GM19193 (cell line): ENCODE data around the gene HECW1.

Experiments used
- POLR2A ChIP-seq: IDR thresholded peaks from 4 replicates; pipeline ENCODE4 v1.6.1; 2011; ENCODE audit not compliant: insufficient read depth, insufficient read length; ENCODE audit errors: extremely low read depth

The HECW1 gene

GRCh38 chr7:43495572-43495971 is 383.1 kb downstream of the HECW1 start:
- TF ChIP-seq POLR2A, result no peak

- no peak for TF ChIP-seq POLR2A
Observed at GRCh38 chr7:43496596-43496995, 384.1 kb downstream of the HECW1 start.

DNA sequence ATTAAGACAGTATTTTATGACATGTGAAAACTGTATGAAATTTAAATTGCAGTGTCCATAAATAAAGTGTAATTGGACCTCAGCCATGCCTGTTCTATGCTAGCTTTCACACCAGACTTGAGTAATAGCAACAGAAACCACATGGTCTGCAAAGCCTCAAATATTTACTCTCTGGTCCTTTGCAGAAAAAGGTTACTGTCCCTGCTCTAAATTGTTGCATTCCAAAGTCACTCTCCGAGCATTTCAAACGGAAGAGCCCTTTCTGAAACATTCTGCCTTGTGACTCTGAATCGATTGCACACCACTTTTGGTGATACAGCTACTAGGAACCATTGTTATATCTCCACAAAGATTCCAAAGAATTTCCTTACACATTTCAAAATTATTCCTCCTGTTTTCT is 389.4 kb downstream of the HECW1 start:
- TF ChIP-seq POLR2A, result no peak

- TF ChIP-seq POLR2A, result no peak
Observed at GRCh38 chr7:43502941-43503340, 390.5 kb downstream of the HECW1 start.

GRCh38 chr7:43505412-43505811 is 393.0 kb downstream of the HECW1 start:
- TF ChIP-seq POLR2A, result no peak

- no peak for TF ChIP-seq POLR2A
Observed at GRCh38 chr7:43506460-43506859, 394.0 kb downstream of the HECW1 start.

GRCh38 chr7:43508461-43508860 is 396.0 kb downstream of the HECW1 start:
- no peak for TF ChIP-seq POLR2A

GRCh38 chr7:43509906-43510305 is 397.5 kb downstream of the HECW1 start:
- TF ChIP-seq POLR2A, result no peak

DNA sequence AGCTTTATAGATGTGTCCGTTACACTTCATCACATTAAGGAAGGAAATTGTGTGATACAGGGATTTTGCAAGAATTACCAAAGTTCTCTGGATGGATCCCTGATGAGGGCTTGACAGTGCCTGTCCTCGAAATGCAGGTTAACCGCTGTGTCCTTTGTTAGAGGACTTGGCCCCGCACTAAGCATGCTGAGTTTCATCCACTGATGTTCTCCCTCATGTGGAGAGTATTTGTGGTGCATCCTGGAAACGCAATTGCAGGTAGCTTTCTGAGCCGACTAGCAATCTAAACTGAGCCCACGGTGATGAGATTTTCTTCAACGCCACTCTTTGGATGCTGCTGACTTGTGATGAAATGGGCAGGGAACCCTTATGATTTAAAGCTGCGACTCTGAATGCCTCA is 398.6 kb downstream of the HECW1 start:
- TF ChIP-seq POLR2A, result no peak

DNA sequence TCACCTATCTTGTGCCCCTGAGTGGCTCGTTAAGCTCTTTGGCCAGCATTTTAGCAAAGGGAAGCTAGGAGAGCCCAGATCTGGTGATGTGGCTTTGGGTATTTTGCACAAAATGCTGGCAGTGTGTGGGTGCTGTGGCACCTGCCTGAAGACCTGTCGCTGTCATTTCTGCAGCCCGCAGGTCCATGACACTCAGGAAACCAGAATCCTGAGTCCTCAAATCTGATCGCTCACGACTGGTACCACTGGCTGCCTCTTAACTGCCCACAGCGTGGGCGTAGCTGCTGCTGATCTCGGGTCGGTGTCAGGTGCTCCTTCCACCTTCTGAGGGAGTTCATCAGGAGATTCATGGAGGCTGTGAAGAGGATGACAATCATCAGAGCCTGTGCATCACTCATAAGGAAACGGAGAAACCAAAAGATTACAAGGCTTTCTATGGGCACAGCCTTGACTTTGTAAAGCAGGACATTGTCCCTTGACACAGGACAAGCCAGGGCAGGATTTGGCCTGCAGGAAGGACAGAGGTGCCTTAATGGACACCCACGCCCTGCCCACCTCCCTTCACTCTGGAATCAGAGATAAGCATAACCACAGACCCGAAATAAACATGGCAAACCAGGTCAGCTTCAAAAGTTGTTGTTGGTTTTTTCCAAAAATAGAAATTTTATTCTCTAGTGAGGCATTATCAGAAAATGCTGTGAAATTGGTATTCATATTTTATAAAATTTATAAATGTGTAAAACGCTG is 399.5 kb downstream of the HECW1 start:
- no peak for TF ChIP-seq POLR2A

GRCh38 chr7:43513251-43513650 is 400.8 kb downstream of the HECW1 start:
- TF ChIP-seq POLR2A, result no peak

GRCh38 chr7:43516581-43517342 is 404.3 kb downstream of the HECW1 start:
- no peak for TF ChIP-seq POLR2A

GRCh38 chr7:43517464-43517863 is 405.0 kb downstream of the HECW1 start:
- no peak for TF ChIP-seq POLR2A

DNA sequence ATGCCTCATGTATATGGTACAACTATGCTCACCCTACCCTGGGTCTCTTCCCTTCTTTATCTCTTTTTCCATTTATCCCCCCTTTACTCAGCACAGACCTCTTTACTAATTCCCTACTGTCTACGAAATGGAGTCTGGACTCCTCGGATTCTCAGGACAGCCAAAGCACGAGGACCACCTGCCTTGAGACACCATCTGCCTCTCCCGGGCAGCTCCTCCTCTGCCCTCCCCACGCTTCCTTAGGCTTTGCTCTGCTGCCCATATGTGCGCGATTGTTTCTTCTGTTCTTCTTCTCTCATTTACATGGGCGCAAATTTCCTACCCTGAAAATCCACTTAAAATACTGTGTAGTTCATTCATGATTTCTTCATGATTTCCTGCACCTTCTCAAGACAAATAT is 407.8 kb downstream of the HECW1 start:
- no peak for TF ChIP-seq POLR2A

DNA sequence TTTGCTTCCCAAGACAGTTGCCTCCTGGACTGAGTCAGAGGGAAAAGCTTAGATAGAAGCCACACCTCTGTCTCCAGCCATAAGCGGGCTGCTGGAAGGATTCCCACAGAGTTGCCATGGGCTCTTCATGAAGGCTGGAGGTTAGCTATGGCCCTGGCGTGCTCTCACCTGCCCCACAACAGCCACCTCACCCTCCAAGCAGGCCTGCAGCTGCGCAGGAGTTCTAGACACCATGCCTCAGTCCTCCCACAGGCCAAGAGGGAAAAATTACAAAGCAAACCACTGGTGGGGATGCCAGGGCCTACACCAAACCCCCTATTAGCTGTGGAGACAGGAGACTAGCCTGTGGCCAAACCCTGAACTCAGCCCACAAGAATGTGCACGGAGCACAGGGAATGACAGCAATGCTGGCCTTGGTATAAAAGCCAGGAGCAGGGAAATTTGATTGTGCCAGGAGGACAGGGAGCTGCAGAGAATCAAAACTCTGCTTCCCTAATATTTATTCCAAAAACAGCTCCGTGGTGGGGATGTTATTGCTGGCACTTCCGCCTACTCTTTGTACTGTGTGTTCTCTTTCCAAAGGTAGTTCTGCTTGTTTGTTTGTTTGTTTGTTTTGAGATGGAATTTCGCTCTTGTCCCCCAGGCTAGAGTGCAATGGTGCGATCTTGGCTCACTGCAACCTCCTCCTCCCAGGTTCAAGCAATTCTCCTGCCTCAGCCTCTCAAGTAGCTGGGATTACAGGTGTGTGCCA is 410.1 kb downstream of the HECW1 start:
- no peak for TF ChIP-seq POLR2A
